H1 (cell line): ENCODE data around the gene FGD6. TPM values are rescaled to one million over a fixed set of nuclear protein-coding genes. Genes with fewer than 3 reads are reported as not detected.

Experiments
- CTCF ChIA-PET: fragments of 300-600 bp; sonication (Branson Sonifier 250); formaldehyde crosslinking; loops from one replicate; lab custom pipeline; 2021; ENCODE audit not compliant: partially characterized antibody; lab: Charles Lee
- POLR2A ChIA-PET: fragments of 300-600 bp; sonication (Branson Sonifier 250); formaldehyde crosslinking; loops from one replicate; lab custom pipeline; 2021; ENCODE audit warnings: inconsistent platforms; ENCODE audit not compliant: partially characterized antibody; lab: Charles Lee
- DNase-seq, 2 experiments: peaks; one replicate each; pipeline versions ENCODE4 v3.0.0 to v3.0.0-alpha.2; 2010 to 2022; ENCODE audit warnings: low spot score in 2 of 2, low read depth in 1 of 2, mixed read lengths in 1 of 2
- FAIRE-seq: peaks from 2 replicates; lab custom pipeline; 2011; peaks lifted over from hg19 to GRCh38; lab: Jason Lieb, UNC
- H2AFZ ChIP-seq: 2 replicates; pipeline ENCODE4 v1.8.1; 2012; ENCODE audit warnings: low read length, inconsistent platforms
- H2AK5ac ChIP-seq: 2 replicates; pipeline ENCODE4 v1.6.1; 2013; ENCODE audit warnings: low read depth, low read length
- H2BK120ac ChIP-seq: replicated peaks from 2 replicates; pipeline ENCODE3; 2013; ENCODE audit warnings: low read depth, low read length, inconsistent platforms
- H2BK12ac ChIP-seq: 2 replicates; pipeline ENCODE4 v1.6.1; 2013; ENCODE audit warnings: low read depth, low read length
- H2BK15ac ChIP-seq: 2 replicates; pipeline ENCODE4 v1.6.1; 2013; ENCODE audit warnings: low read length
- H2BK20ac ChIP-seq: 2 replicates; pipeline ENCODE4 v1.6.1; 2013; ENCODE audit warnings: low read length
- H2BK5ac ChIP-seq: 2 replicates; pipeline ENCODE4 v1.6.1; 2013; ENCODE audit warnings: low read depth, low read length
- H3K14ac ChIP-seq: 2 replicates; pipeline ENCODE4 v1.6.1; 2013; ENCODE audit warnings: inconsistent platforms; ENCODE audit not compliant: insufficient read length
- H3K18ac ChIP-seq: 2 replicates; pipeline ENCODE4 v1.6.1; 2013; ENCODE audit warnings: low read length; ENCODE audit errors: extremely low read depth
- H3K23ac ChIP-seq: 2 replicates; pipeline ENCODE4 v1.6.1; 2013; ENCODE audit warnings: inconsistent platforms; ENCODE audit not compliant: insufficient read length
- H3K23me2 ChIP-seq: 2 replicates; pipeline ENCODE4 v1.6.1; 2013; ENCODE audit warnings: low read depth, low read length
- H3K27ac ChIP-seq: 2 replicates; pipeline ENCODE4 v1.6.1; 2011; ENCODE audit warnings: low read depth, low read length, inconsistent platforms
- H3K27me3 ChIP-seq, 4 experiments: replicated peaks in 1 of 4; 1 replicate in 1 of 4; 2 replicates in 3 of 4; pipeline versions ENCODE4 v1.6.1 to v1.8.1; 2011 to 2013; ENCODE audit warnings: low read length in 3 of 4, mild to moderate bottlenecking in 3 of 4, inconsistent platforms in 2 of 4, mixed read lengths in 2 of 4, moderate library complexity in 1 of 4; ENCODE audit not compliant: control insufficient read depth in 3 of 4, insufficient read depth in 3 of 4; ENCODE audit errors: extremely low read depth in 1 of 4
- H3K36me3 ChIP-seq, 4 experiments: 2 replicates each; pipeline versions ENCODE4 v1.6.1 to v1.8.1; 2011 to 2013; ENCODE audit warnings: mild to moderate bottlenecking in 4 of 4, low read length in 3 of 4, moderate library complexity in 2 of 4, control low read depth in 1 of 4, inconsistent platforms in 1 of 4; ENCODE audit not compliant: insufficient read depth in 4 of 4, control insufficient read depth in 2 of 4
- H3K4ac ChIP-seq: replicated peaks from 2 replicates; pipeline ENCODE3; 2013; ENCODE audit warnings: low read length, low read depth, mixed read lengths, inconsistent platforms; ENCODE audit not compliant: insufficient read length
- H3K4me1 ChIP-seq, 4 experiments: replicated peaks in 1 of 4; 1 replicate in 1 of 4; 2 replicates in 3 of 4; pipeline versions ENCODE4 v1.6.1 to v1.8.1; 2011 to 2013; ENCODE audit warnings: low read length in 3 of 4, inconsistent platforms in 2 of 4, mixed read lengths in 1 of 4; ENCODE audit not compliant: insufficient read depth in 4 of 4, control insufficient read depth in 3 of 4
- H3K4me2 ChIP-seq, 2 experiments: 2 replicates each; pipeline versions ENCODE4 v1.6.1 to v1.8.1; 2011 to 2013; ENCODE audit warnings: low read depth in 2 of 2, low read length in 2 of 2, control low read depth in 1 of 2, inconsistent platforms in 1 of 2, mild to moderate bottlenecking in 1 of 2; ENCODE audit not compliant: insufficient read depth in 1 of 2
- H3K4me3 ChIP-seq, 4 experiments: fragments of 200-600, 300-600 bp in 1 of 4; sonication (generic), shearing (Covaris generic), sonication (Bioruptor Twin) in 1 of 4; 2 replicates each; pipeline versions ENCODE4 v1.5.1 to v1.8.1; 2011 to 2016; ENCODE audit warnings: low read length in 4 of 4, low read depth in 3 of 4, control low read depth in 2 of 4, inconsistent platforms in 2 of 4, mild to moderate bottlenecking in 2 of 4, mixed read lengths in 1 of 4, moderate library complexity in 1 of 4; ENCODE audit not compliant: insufficient read depth in 2 of 4; ENCODE audit errors: extremely low read depth in 1 of 4
- H3K56ac ChIP-seq: replicated peaks from 2 replicates; pipeline ENCODE3; 2013; ENCODE audit warnings: low read depth, mild to moderate bottlenecking, mixed read lengths, low read length, inconsistent platforms; ENCODE audit not compliant: insufficient read length
- H3K79me1 ChIP-seq: 2 replicates; pipeline ENCODE4 v1.6.1; 2013; ENCODE audit warnings: low read depth, low read length, control low read depth
- H3K79me2 ChIP-seq, 2 experiments: 2 replicates each; pipeline versions ENCODE4 v1.6.1 to v1.8.1; 2012 to 2013; ENCODE audit warnings: low read length in 2 of 2, mild to moderate bottlenecking in 2 of 2, inconsistent platforms in 1 of 2; ENCODE audit not compliant: insufficient read depth in 2 of 2, control insufficient read depth in 1 of 2
- H3K9ac ChIP-seq, 4 experiments: replicated peaks in 1 of 4; 1 replicate in 1 of 4; 2 replicates in 3 of 4; pipeline versions ENCODE4 v1.6.1 to v1.8.1; 2011 to 2013; ENCODE audit warnings: low read depth in 3 of 4, low read length in 3 of 4, control low read depth in 2 of 4, mild to moderate bottlenecking in 2 of 4, moderate library complexity in 2 of 4, inconsistent platforms in 1 of 4; ENCODE audit errors: extremely low read depth in 1 of 4
- H3K9me3 ChIP-seq, 2 experiments: 2 replicates each; pipeline versions ENCODE4 v1.6.1 to v1.8.1; 2012 to 2013; ENCODE audit warnings: mild to moderate bottlenecking in 2 of 2, moderate library complexity in 2 of 2, control low read depth in 1 of 2, inconsistent platforms in 1 of 2, low read depth in 1 of 2, low read length in 1 of 2, mixed read lengths in 1 of 2; ENCODE audit not compliant: insufficient read depth in 2 of 2
- H4K20me1 ChIP-seq, 2 experiments: replicated peaks in 1 of 2; 2 replicates each; pipeline versions ENCODE3 to v1.8.1; 2011 to 2013; ENCODE audit warnings: inconsistent platforms in 2 of 2, low read length in 2 of 2, mild to moderate bottlenecking in 1 of 2; ENCODE audit not compliant: insufficient read depth in 2 of 2, control insufficient read depth in 1 of 2
- H4K5ac ChIP-seq: 2 replicates; pipeline ENCODE4 v1.6.1; 2013; ENCODE audit warnings: low read length, low read depth, mixed read lengths, inconsistent platforms; ENCODE audit not compliant: insufficient read length
- H4K8ac ChIP-seq: 2 replicates; pipeline ENCODE4 v1.8.0; 2013; ENCODE audit warnings: mild to moderate bottlenecking, moderate library complexity, low read length, inconsistent platforms; ENCODE audit not compliant: insufficient read depth; ENCODE audit errors: extremely low read depth
- H4K91ac ChIP-seq: replicated peaks from 2 replicates; pipeline ENCODE3; 2013; ENCODE audit warnings: low read length, mixed read lengths, inconsistent platforms; ENCODE audit not compliant: insufficient read length
- ASH2L ChIP-seq: fragments of 200-600, 300-600 bp; sonication (generic); IDR thresholded peaks from one replicate; pipeline ENCODE4 v1.7.1; 2017; ENCODE audit warnings: low read length
- BACH1 ChIP-seq: IDR thresholded peaks from 2 replicates; pipeline ENCODE4 v1.6.1; 2012; ENCODE audit warnings: low read length, improper control_type of control experiment
- CBX5 ChIP-seq: fragments of 300-800, 300-1000 bp; sonication (generic); IDR thresholded peaks from 2 replicates; pipeline ENCODE4 v1.7.1; 2016; ENCODE audit warnings: antibody characterized with exemption, low read length, low read depth
- CEBPB ChIP-seq: IDR thresholded peaks from 2 replicates; pipeline ENCODE4 v1.6.1; 2012; ENCODE audit warnings: low read depth, low read length
- EGR1 ChIP-seq: IDR thresholded peaks from 2 replicates; pipeline ENCODE4 v1.6.1; 2011; ENCODE audit warnings: low read depth, low read length, borderline replicate concordance
- EP300 ChIP-seq, 2 experiments: IDR thresholded peaks; 1 replicate in 1 of 2; 2 replicates in 1 of 2; pipeline ENCODE4 v1.6.1; 2011 to 2012; ENCODE audit warnings: low read depth in 2 of 2, low read length in 2 of 2, mild to moderate bottlenecking in 2 of 2, borderline replicate concordance in 1 of 2, inconsistent platforms in 1 of 2, moderate library complexity in 1 of 2
- JUN ChIP-seq: IDR thresholded peaks from 2 replicates; pipeline ENCODE4 v1.6.1; 2011; ENCODE audit warnings: low read depth, mild to moderate bottlenecking, improper control_type of control experiment, low read length
- JUND ChIP-seq: IDR thresholded peaks from 2 replicates; pipeline ENCODE4 v1.6.1; 2011; ENCODE audit warnings: mild to moderate bottlenecking, improper control_type of control experiment, low read length
- KDM1A ChIP-seq: fragments of 200-600, 300-600 bp; sonication (generic); IDR thresholded peaks from 2 replicates; pipeline ENCODE4 v1.7.1; 2016; ENCODE audit warnings: mild to moderate bottlenecking, low read length, borderline replicate concordance
- POLR2A ChIP-seq, 2 experiments: IDR thresholded peaks; 1 replicate in 1 of 2; 2 replicates in 1 of 2; pipeline ENCODE4 v1.6.1; 2011; ENCODE audit warnings: low read depth in 2 of 2, low read length in 2 of 2, mild to moderate bottlenecking in 2 of 2; ENCODE audit errors: control extremely low read depth in 1 of 2
- POU5F1 ChIP-seq: IDR thresholded peaks from 2 replicates; pipeline ENCODE4 v1.6.1; 2011; ENCODE audit warnings: low read depth, mild to moderate bottlenecking, low read length, moderate library complexity
- SRF ChIP-seq: IDR thresholded peaks from 2 replicates; pipeline ENCODE4 v1.6.1; 2011; ENCODE audit warnings: mild to moderate bottlenecking, low read depth, low read length, moderate library complexity
- TAF7 ChIP-seq: optimal IDR thresholded peaks from 2 replicates; pipeline ENCODE3; 2011; ENCODE audit warnings: low read depth, mild to moderate bottlenecking, inconsistent platforms, low read length, moderate library complexity, borderline replicate concordance
- YY1 ChIP-seq: IDR thresholded peaks from 2 replicates; pipeline ENCODE4 v1.6.1; 2011; ENCODE audit warnings: low read depth, mild to moderate bottlenecking, low read length
- WGBS, 2 experiments: shearing (Covaris generic) in 1 of 2; methylation state at CpG; one replicate each; pipeline versions ENCODE4 v1.1.6 to v1.1.7; 2013 to 2015; ENCODE audit warnings: low lambda C conversion rate in 2 of 2, mixed read lengths in 2 of 2, inconsistent platforms in 1 of 2, low coverage in 1 of 2, missing lambda C conversion rate in 1 of 2; ENCODE audit not compliant: insufficient replicate concordance in 2 of 2, insufficient coverage in 1 of 2, insufficient read length in 1 of 2; ENCODE audit errors: extremely low coverage in 1 of 2, missing lambda C conversion rate in 1 of 2; 5-methylcytosine and 5-hydroxymethylcytosine counted together
- polyA plus RNA-seq, 7 experiments: library from polyadenylated mRNA; depleted of rRNA in 3 of 7; stranded (reverse) in 5 of 7; unstranded in 2 of 7; fragments of >200 nt in 5 of 7; fragments of 200-250 nt in 2 of 7; gene quantifications; 1 replicate in 5 of 7; 2 replicates in 1 of 7; 4 replicates in 1 of 7; pipeline versions ENCODE4 v1.2.1 to v1.2.3, GENCODE V29; 2011 to 2013; ENCODE audit warnings: missing spikeins in 2 of 7, mixed read lengths in 2 of 7
- total RNA-seq: library from RNA; stranded (reverse); fragmentation: NEBNext Ultra II Directional; extraction: Animal tissue kit (Norgen Biotek cat#: 25700); gene quantifications from 2 replicates; pipeline ENCODE4 v1.2.1, GENCODE V29; 2021
- TF ChIP-seq, protein P1 (sequence below): IDR thresholded peaks from 2 replicates; pipeline ENCODE4 v1.6.1; 2012; ENCODE audit warnings: low read length, inconsistent platforms

The FGD6 gene
- total and polyA plus RNA-seq, 2 of the 8 experiments (the other 6 are each of a cell fraction or from before 2014, with no cell fraction given): 12.2 to 24.3 TPM

DNA sequence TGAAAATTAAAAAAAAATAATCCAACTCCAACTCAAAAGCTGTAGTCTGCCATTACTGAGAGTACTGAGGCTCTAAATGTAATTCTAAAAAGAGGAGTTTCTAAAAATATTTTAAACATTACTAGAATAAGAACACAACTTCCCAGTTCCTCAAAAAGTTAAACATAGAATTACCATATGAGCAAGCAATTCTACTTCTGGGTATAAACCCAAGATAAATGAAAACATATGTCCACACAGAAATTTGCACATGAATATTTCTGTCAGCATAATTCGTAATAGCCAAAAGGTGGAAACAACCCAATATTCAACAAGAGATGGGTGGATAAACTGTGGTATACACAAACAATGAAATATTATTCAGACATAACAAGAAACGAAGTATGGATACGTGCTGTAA, 128.9 kb downstream of the FGD6 start:
- Histone ChIP-seq H2BK12ac (no peak overlapping the region), H4K5ac (no peak overlapping the region), H3K9me3 (no peaks in the 10 kb centered on the region), H4K91ac (no peak overlapping the region), H3K56ac (no peak overlapping the region), H3K4me1 (no peaks in the 10 kb centered on the region), H3K79me2 (no peaks in the 10 kb centered on the region), H3K4me2 (no peak overlapping the region), H3K4ac (no peak overlapping the region), H3K27ac (no peak overlapping the region), H4K8ac (no peak overlapping the region), H4K20me1 (no peaks in the 10 kb centered on the region), H2AFZ (no peak overlapping the region), H3K4me3 (no peak overlapping the region), H2BK120ac (no peak overlapping the region), H3K18ac (no peak overlapping the region), H2AK5ac (no peak overlapping the region), H3K79me1 (no peaks in the 10 kb centered on the region), H3K9ac (no peak overlapping the region), H3K23ac (no peak overlapping the region), H3K36me3 (peaks cover 4 to 47% (median 32%) of the 10 kb centered on the region in 4 experiments; a peak in 7 of 8 replicates), H2BK5ac (no peak overlapping the region), H2BK20ac (no peak overlapping the region), H3K23me2 (no peaks in the 10 kb centered on the region), H3K14ac (no peak overlapping the region), H2BK15ac (no peak overlapping the region), H3K27me3 (no peaks in the 10 kb centered on the region)
- no peak for DNase-seq
- ChIA-PET CTCF (no interaction called here), POLR2A (no interaction called here)
- FAIRE-seq: no peak
- WGBS, 2 experiments: 89% methylated on average over 3 of the region's 3 CpGs; no CpG with 5 or more reads in 1 of the 2 experiments
- no peak for TF ChIP-seq POU5F1
- TF ChIP-seq JUN: no peak
- no peak for TF ChIP-seq SRF
- TF ChIP-seq BACH1: no peak
- no peak for TF ChIP-seq EP300 (IDR thresholded peaks at IDR 0.05; ENCODE audit: borderline replicate concordance in 1 of 2, low read depth in 2 of 2, low read length in 2 of 2)
- no peak for TF ChIP-seq KDM1A
- TF ChIP-seq TAF7: no peak
- no peak for TF ChIP-seq ASH2L
- no peak for TF ChIP-seq CBX5
- TF ChIP-seq JUND: no peak
- no peak for TF ChIP-seq POLR2A (IDR thresholded peaks at IDR 0.05; ENCODE audit: control extremely low read depth in 1 of 2, low read depth in 2 of 2, low read length in 2 of 2)
- no peak for TF ChIP-seq YY1
- TF ChIP-seq CEBPB: no peak
- no peak for TF ChIP-seq EGR1
- TF ChIP-seq, protein P1, sequence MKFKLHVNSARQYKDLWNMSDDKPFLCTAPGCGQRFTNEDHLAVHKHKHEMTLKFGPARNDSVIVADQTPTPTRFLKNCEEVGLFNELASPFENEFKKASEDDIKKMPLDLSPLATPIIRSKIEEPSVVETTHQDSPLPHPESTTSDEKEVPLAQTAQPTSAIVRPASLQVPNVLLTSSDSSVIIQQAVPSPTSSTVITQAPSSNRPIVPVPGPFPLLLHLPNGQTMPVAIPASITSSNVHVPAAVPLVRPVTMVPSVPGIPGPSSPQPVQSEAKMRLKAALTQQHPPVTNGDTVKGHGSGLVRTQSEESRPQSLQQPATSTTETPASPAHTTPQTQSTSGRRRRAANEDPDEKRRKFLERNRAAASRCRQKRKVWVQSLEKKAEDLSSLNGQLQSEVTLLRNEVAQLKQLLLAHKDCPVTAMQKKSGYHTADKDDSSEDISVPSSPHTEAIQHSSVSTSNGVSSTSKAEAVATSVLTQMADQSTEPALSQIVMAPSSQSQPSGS: no peak
